Body of pancreas (tissue), 4 donors: ENCODE measurements around the gene CSN1S1.

Experiments
- POLR2A ChIP-seq, 3 donors: fragments of 450-650 bp; IDR thresholded peaks; one replicate each; pipeline ENCODE4 v1.6.1; 2016; ENCODE audit warnings: antibody characterized with exemption in 3 of 3, mild to moderate bottlenecking in 2 of 3
- TF ChIP-seq, protein P1 (sequence below), 7 experiments: fragments of 450-650 bp in 4 of 7; fragments of 200-600 bp in 3 of 7; sonication (generic) in 3 of 7; IDR thresholded peaks; one replicate each; pipeline ENCODE4 v1.5.1; 2016 to 2019; ENCODE audit warnings: antibody characterized with exemption in 7 of 7

DNA sequence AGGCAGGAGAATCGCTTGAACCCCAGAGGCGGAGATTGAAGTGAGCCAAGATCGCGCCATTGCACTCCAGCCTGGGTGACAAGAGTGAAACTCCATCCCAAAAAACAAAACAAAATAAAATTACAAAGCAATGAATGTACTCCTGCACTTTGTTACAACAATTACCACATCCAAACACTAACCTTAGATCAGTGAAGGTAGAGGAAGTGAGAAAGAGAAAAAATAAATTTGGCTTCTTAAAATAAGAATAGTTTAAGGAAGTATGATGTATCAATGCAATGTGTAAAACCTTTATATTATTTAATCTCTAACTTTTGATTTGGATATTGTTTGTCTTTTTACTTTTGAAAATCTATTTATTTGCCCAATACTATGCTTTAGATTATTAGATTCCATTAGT lies 21.7 kb upstream of the CSN1S1 start:
- TF ChIP-seq, protein P1, sequence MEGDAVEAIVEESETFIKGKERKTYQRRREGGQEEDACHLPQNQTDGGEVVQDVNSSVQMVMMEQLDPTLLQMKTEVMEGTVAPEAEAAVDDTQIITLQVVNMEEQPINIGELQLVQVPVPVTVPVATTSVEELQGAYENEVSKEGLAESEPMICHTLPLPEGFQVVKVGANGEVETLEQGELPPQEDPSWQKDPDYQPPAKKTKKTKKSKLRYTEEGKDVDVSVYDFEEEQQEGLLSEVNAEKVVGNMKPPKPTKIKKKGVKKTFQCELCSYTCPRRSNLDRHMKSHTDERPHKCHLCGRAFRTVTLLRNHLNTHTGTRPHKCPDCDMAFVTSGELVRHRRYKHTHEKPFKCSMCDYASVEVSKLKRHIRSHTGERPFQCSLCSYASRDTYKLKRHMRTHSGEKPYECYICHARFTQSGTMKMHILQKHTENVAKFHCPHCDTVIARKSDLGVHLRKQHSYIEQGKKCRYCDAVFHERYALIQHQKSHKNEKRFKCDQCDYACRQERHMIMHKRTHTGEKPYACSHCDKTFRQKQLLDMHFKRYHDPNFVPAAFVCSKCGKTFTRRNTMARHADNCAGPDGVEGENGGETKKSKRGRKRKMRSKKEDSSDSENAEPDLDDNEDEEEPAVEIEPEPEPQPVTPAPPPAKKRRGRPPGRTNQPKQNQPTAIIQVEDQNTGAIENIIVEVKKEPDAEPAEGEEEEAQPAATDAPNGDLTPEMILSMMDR (IDR thresholded peaks at IDR 0.05) = no peak
- TF ChIP-seq POLR2A (IDR thresholded peaks at IDR 0.05) = no peak
